Daoy (cell line): ENCODE data around the gene KLRC3. TPM values are rescaled to one million over a fixed set of nuclear protein-coding genes. Genes with fewer than 3 reads are reported as not detected.
"Not testable (repeated sequence)": the region's sequence is repeated elsewhere in the genome, so short reads cannot be mapped to it uniquely, and the experiment has no call there.

Source experiments
- DNase-seq: peaks from one replicate; pipeline ENCODE4 v3.0.0-alpha.2; 2015; ENCODE audit warnings: low read depth
- total RNA-seq: library from RNA; depleted of rRNA; stranded (reverse); fragments of >200 nt; shearing (Covaris generic); gene quantifications from 2 replicates; pipeline ENCODE4 v1.2.3, GENCODE V29; 2014; rRNA removed

Gene KLRC3
- not detected in 2 replicates for total RNA-seq

DNA sequence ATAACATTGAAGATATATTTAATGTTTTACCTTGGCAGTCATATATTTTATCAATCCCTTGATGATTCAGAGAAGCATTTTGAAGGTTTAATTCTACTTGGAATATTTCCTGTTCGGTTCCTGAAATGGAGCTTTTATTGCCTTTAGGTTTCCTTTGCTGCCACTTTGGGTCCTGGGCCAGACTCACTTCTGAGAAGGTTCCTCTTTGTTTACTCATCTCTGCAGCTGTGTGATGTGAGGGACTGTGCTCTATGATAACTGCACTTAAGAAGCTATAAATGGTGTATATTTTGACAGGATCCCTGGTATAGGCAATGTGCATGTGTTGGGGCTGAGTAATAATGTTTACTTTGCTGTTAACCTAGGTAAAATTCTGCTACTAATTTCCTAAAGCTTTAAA lies at the start of gene KLRC3:
Gene KLRC3, minus strand, starts transcription at position 262 of the 400 bp plus-strand sequence. Its CDS starts 45 bp downstream, at position 217.
- DNase-seq = peak; percentile 4

DNA sequence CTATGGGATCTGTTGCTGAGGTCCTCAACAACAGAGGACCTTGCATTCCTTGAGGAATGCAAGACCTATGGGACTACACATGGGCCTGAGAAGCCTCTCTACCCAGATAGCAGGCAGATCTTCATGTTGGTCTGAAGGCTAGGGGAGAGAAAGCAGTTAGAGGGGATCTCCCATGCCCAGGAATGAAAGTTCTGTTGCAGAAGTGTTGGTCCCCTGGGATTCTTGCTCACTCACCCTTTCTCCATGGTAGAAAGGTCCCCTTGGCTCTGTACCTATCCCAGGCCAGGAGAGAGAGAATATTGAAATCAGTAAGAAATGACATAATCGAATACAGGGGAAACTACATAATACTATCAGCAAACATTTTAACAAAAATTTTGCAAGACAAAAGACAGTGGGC lies 49.3 kb upstream of the KLRC3 start:
- DNase-seq = no peak

DNA sequence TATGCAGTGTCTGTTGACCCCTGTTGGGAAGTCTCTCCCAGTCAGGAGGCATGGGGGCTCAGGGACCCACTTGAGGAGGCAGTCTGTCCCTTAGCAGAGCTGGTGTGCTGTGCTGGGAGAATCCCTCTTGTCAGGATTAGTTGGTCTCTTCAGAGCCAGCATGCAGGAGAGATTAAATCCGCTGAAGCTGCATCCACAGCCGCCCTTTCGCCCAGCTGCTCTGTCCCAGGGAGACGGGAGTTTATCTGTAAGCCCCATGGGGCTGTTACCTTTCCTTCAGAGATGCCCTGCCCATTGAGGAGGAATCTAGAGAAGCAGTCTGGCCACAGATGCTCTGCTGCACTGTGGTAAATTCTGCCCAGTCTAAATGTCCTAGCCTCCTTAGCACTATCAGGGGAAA lies 45.9 kb upstream of the KLRC3 start:
- DNase-seq = no peak

DNA sequence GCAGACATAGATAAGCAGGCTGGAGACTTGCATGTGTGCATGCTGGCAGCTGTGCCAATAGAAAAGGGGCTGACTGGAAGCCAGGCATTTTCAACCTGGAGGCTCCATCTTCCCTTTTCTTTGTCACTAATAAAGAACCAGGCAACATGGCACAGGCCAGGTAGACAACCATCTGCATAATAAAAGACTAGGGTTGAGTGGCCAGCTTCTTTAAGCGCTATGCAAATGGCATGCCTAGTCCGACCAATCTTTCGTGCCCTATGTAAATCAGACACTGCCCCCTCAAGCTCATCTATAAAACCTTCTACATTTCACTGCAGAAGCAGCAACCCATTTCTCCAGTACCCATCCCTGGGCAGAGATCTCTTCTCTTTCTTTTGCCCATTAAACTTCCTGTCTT lies 37.4 kb upstream of the KLRC3 start:
- no peak for DNase-seq

DNA sequence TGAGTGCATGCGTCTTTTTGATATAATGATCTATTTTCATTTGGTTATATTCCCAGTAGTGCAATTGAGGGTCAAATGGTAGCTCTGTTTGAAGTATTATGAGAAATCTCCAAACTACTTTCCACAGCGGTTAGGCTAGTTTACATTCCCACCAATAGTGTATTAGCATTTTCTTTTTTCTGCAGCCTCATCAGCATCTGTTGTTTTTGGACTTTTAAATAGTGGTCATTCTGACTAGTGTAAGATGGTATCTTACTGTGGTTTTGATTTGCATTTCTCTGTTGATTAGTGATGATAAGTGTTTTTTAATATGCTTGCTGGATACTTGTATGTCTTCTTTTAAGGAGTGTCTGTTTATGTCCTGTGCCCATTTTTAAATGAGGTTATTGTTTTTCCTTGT lies 36.5 kb upstream of the KLRC3 start:
- DNase-seq = no peak

DNA sequence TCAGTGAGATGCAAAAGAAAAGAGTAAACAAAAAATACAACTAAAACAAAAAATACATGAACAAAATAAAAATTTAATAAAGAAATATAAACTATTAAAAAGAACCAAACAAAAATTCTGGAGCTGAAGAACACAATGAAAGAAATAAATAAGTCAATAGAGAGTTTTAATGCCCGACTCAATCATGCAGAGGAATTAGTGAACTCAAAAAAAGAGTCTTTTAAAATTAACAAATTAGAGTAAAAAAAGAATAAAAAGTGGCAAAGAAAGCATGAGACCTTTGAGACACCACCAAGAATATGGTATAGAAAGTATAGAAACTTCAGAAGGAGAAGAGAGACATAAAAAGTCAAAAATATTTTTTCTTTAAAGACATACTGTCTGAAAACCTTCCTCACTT lies 35.4 kb upstream of the KLRC3 start:
- no peak for DNase-seq

DNA sequence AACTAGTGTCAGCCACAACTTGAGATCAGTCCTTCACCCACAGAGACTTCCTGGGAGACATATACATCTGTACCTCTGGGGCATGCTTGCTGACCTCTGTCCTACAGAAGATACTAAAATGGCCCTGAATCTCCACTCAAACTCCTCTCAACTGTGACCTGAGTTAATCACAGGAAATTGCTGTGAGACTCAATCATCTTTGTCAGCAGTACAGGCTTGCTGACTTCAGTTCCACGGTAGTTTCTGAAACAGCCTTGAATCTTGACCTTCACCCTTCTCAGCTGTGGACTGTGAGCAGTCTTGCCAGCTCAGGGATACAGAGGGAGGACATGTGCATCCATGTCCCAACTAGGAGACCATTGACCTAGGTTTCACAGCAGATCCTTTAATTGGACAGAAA lies 34.1 kb upstream of the KLRC3 start:
- DNase-seq = no peak

DNA sequence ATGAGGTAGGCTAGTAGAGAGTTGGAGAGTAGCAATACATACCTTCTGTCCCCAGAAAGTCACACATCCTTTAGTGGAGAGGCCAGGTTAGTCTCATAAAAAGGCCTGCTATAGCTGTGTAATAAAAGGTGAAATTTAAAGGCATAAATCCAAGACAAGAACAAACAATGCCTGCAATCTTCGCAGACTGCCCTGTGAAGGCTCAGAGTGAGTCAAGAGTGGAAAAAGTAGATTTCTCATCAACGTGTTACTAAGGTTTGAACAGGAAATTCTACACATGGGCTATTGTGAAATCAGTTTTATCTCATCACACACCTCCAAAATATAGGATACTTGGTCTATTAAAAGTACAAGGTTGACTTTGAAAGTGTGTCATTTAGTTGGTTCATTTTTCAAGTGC lies 32.8 kb upstream of the KLRC3 start, which contains the start of gene KLRC1:
Gene KLRC1, minus strand, starts transcription at position 222 of the 400 bp plus-strand sequence. CDS start 2,221 bp downstream, outside the sequence.
- DNase-seq = no peak

DNA sequence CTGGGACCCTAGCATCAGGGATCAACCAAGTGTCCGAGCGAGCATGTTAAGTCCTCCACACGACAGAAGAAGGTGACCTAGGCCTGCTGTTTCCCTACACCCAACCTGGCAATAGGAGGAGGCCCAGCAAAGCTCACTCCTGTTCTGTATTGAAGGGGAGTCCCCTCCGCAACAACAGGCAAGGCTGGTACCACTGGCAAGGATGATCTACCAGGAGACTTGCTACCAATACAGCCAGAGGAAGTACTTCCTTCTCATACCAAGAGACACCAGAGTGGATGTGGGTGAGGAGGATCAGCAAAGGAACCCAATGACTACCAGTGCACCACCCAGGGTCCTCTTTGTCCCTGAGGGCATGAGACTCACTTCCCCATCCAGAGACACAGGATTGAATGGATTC lies 27.8 kb upstream of the KLRC3 start:
- no peak for DNase-seq

DNA sequence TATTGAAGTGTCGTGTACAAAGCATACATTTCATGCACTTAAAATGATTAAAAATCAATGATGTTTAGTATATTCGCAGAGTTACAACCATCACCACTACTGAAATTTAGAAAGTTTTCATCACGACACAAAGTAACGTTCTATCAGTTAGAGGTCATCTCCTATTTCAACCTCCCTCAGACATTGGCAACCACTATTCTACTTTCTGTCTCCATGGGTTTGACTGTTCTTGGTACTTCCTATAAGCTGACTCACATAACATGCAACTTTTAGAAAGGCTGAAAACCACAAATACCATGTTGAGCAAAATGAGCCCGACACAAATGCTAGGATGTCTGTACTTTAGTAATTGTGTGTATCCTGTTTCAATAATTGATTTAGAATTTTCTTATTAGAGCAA lies 25.7 kb upstream of the KLRC3 start:
- DNase-seq = not testable (repeated sequence)

DNA sequence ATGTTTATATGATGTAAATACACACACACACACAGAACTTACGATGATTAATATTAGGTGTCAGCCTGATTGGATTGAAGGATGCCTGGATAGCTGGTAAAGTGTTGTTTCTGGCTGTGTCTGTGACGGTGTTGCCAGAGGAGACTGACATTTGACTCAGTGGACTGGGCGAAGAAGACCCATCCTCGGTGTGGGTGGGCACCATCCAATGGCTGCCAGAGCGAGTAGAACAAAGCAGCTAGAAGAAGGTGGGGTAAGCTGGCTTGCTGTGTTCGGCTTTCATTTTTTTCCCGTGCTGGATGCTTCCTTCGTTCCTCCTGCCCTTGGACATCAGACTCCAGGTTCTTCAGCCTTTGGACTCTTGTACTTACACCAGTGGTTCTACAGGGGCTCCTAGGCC lies 20.7 kb upstream of the KLRC3 start:
- not testable (repeated sequence) for DNase-seq

DNA sequence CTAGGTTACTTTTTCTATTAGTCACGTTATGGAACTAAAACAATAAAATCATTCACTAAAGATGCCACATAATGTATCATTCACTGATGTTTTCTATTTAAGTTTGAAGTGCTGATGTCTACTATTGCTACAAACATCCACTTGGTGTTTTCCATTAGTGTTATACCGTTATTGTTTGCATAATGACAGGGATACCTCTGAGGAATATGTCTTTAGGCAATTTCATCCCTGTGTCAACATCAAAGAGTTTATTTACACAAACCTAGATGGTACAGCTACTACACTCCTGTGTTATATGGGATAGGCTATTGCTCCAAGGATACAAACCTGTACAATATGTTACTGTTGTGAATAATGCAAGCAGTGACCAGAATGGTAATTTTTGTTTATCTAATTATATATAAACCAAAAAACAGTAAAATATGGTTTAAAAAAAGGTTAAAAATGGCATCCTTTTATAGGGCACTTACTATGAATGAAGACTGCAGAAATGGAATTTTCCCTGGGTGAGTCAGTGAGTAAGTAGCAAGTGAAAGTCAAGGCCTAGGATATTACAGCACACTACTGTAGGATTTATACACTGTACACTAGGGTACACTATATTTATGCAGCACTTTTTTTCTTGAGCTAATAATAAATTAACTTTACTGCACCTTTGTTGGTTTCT lies 19.3 kb upstream of the KLRC3 start:
- not testable (repeated sequence) for DNase-seq

DNA sequence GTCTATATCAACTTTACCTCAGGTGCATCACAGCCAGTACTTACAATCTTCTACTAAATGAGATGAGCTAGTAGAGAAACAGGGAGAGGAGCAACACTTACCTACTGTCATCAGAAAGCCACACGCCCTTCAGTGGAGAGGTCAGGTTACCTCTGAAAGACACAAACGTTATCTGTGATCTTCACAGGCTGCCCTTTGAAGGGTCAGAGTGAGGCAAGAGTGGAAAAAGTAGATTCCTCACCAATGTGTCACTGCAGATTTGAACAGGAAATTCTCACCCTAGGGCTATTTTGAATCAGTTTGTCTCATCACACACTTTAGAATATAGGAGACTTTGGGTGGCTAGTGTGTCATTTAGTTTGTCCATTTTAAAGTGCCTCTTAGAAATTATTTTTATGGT lies 17.2 kb upstream of the KLRC3 start:
- not testable (repeated sequence) for DNase-seq

DNA sequence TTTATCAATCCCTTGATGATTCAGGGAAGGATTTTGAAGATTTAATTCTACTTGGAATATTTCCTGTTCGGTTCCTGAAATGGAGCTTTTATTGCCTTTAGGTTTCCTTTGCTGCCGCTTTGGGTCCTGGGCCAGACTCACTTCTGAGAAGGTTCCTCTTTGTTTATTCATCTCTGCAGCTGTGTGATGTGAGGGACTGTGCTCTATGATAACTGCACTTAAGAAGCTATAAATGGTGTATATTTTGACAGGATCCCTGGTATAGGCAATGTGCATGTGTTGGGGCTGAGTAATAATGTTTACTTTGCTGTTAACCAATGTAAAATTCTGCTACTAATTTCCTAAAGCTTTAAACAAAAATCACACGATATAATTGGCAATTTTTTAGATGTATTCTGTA lies 15.4 kb upstream of the KLRC3 start, which contains the start of gene KLRC2:
Gene KLRC2, minus strand, starts transcription at position 195 of the 400 bp plus-strand sequence. Its CDS starts 24 bp downstream, at position 171.
- peak; percentile 63 for DNase-seq

DNA sequence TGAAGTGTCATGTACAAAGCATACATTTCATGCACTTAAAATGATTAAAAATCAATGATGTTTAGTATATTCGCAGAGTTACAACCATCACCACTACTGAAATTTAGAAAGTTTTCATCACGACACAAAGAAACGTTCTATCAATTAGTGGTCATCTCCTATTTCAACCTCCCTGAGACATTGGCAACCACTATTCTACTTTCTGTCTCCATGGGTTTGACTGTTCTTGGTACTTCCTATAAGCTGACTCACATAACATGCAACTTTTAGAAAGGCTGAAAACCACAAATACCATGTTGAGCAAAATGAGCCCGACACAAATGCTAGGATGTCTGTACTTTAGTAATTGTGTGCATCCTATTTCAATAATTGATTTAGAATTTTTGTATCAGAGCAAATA lies 10.2 kb upstream of the KLRC3 start:
- not testable (repeated sequence) for DNase-seq

DNA sequence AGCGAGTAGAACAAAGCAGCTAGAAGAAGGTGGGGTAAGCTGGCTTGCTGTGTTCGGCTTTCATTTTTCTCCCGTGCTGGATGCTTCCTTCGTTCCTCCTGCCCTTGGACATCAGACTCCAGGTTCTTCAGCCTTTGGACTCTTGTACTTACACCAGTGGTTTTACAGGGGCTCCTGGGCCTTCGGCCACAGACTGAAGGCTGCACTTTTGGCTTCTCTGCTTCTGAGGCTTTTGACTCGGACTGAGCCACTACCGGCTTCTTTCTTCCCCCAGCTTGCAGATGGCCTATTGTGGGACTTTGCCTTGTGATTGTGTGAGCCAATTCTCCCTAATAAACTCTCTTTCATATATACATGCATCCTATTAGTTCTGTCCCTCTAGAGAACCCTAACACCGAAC lies 5.5 kb upstream of the KLRC3 start:
- DNase-seq = not testable (repeated sequence)

DNA sequence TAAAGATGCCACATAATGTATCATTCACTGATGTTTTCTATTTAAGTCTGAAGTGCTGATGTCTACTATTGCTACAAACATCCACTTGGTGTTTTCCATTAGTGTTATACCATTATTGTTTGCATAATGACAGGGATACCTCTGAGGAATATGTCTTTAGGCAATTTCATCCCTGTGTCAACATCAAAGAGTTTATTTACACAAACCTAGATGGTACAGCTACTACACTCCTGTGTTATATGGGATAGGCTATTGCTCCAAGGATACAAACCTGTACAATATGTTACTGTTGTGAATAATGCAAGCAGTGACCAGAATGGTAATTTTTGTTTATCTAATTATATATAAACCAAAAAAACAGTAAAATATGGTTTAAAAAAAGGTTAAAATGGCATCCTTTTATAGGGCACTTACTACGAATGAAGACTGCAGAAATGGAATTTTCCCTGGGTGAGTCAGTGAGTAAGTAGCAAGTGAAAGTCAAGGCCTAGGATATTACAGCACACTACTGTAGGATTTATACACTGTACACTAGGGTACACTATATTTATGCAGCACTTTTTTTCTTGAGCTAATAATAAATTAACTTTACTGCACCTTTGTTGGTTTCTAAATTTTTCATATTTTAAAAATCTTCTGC lies 4.0 kb upstream of the KLRC3 start:
- not testable (repeated sequence) for DNase-seq

DNA sequence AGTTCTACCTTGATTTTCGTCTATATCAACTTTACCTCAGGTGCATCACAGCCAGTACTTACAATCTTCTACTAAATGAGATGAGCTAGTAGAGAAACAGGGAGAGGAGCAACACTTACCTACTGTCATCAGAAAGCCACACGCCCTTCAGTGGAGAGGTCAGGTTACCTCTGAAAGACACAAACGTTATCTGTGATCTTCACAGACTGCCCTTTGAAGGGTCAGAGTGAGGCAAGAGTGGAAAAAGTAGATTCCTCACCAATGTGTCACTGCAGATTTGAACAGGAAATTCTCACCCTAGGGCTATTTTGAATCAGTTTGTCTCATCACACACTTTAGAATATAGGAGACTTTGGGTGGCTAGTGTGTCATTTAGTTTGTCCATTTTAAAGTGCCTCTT lies 1.8 kb upstream of the KLRC3 start:
- DNase-seq = not testable (repeated sequence)

DNA sequence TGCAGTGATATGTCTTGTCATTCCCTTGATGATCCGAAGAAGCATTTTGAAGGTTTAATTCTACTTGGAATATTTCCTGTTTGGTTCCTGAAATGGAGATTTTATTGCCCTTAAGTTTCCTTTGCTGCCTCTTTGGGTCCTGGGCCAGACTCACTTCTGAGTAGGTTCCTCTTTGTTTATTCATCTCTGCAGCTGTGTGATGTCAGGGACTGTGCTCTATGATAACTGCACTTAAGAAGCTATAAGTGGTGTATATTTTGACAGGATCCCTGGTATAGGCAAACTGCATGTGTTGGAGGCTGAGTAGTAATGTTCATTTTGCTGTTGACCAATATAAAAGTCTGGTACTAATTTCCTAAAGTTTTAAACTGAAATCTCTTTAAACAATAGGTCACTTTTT lies 11.0 kb downstream of the KLRC3 start, which contains the start of gene KLRC4:
Gene KLRC4, minus strand, starts transcription at position 366 of the 400 bp plus-strand sequence. Its CDS starts 182 bp downstream, at position 184.
- no peak for DNase-seq

DNA sequence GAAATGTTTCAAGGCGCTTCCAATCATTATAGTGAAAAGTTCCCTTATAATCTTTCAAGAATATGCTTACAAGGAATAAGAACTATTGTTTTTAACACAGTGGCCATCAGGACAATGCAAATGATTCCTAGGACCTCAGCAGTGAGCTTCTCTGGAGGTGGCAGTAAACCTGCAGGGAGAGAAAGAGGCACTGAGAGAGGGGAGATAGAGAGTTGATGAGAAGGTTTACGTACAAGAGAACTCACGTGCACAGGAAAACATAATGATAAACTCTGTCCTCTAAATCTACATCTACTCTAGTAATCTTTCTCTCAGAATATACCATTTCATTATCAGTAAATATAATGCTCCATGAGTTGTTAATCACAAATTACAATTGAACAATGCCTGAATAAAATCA lies 11.6 kb downstream of the KLRC3 start:
- DNase-seq = no peak

DNA sequence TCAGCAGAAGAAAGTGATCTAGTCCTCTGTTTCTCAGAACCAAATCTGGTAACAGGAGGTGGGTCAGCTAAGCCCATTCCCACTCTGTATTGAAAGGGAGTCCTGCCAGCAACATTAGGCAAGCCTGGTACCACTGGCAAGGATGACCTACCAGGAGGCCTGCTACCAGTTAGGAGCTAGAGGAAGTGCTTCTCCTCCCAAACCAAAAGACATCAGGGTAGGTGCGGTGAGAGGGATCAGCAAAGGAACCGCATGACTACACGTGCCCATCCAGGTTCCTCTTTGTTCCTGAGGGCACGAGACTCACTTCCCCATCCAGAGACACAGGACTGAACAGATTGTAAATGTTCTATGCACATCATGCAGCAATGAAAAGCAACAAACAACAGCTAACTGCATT lies 13.7 kb downstream of the KLRC3 start:
- DNase-seq = no peak

DNA sequence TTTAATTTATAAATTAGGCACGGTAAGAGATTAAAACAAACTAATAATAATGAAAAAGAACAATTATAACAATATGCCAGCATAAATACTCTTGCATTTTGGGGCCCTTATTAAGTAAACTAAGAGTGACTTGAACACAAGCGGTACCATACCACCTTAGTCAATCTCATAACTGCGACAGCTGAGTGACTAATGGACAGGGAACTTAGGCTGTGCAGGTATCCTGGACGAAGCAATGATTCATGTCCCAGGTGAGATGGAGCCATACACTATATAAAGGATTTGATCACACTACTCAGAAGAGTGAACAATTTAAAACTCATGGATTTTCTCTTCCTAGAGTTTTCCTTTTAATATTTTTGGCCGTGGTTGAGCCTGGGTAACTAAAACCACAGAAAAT lies 15.1 kb downstream of the KLRC3 start:
- DNase-seq = no peak

DNA sequence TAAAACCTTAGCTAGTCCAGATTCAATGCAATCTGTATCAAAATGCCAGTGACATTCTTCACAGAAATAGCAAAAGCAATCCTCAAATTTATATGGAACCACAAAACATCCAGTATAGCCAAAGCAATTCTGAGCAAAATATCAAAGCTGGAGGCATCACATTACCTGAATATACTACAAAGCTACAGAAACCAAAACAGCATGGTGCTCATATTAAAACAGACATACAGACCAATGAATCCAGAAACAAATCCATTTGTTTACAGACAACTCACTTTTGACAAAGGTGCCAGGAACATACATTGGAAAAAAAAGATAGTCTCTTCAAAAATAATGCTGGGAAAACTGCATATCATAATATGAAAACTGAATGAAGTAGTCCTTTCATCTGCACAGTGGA lies 15.6 kb downstream of the KLRC3 start:
- no peak for DNase-seq
